Spinal cord (tissue), 10 donors: ENCODE data around the gene FLVCR2. TPM values are rescaled to one million over a fixed set of nuclear protein-coding genes. Genes with fewer than 3 reads are reported as not detected.

Source experiments
- DNase-seq, 6 donors: peaks; one replicate each; pipeline versions ENCODE4 v3.0.0 to v3.0.0-alpha.2; 2013 to 2015; ENCODE audit warnings: low spot score in 6 of 6, low read depth in 4 of 6
- H3K27ac ChIP-seq: one replicate; pipeline ENCODE4 v1.5.1; 2013; ENCODE audit warnings: low read depth, low read length, control low read depth
- H3K27me3 ChIP-seq: one replicate; pipeline ENCODE4 v1.6.1; 2013; ENCODE audit warnings: low read length; ENCODE audit not compliant: control insufficient read depth, insufficient read depth
- H3K36me3 ChIP-seq: one replicate; pipeline ENCODE4 v1.6.1; 2013; ENCODE audit warnings: low read length; ENCODE audit not compliant: control insufficient read depth, insufficient read depth
- H3K4me1 ChIP-seq: one replicate; pipeline ENCODE4 v1.6.1; 2013; ENCODE audit warnings: low read length; ENCODE audit not compliant: control insufficient read depth, insufficient read depth
- H3K4me3 ChIP-seq: one replicate; pipeline ENCODE4 v1.5.1; 2013; ENCODE audit warnings: low read depth, low read length, control low read depth
- H3K9me3 ChIP-seq: one replicate; pipeline ENCODE4 v1.6.1; 2013; ENCODE audit warnings: low read length; ENCODE audit not compliant: control insufficient read depth, insufficient read depth
- WGBS: methylation state at CpG from one replicate; pipeline ENCODE4 v1.1.5; 2013; ENCODE audit warnings: missing lambda C conversion rate; ENCODE audit not compliant: insufficient coverage; 5-methylcytosine and 5-hydroxymethylcytosine counted together
- polyA plus RNA-seq, 2 donors: library from polyadenylated mRNA; unstranded; fragments of 120-200 nt; gene quantifications; one replicate each; pipeline ENCODE4 v1.2.1, GENCODE V29; 2013; ENCODE audit not compliant: insufficient read length in 2 of 2
- total RNA-seq, 2 donors: library from RNA; depleted of rRNA in 1 of 2; stranded (reverse); fragments of 120-200 nt in 1 of 2; fragments of >200 nt in 1 of 2; gene quantifications; one replicate each; pipeline versions ENCODE4 v1.2.3 to v1.2.4, GENCODE V29; 2013 to 2014
- donor health status: healthy.

Gene FLVCR2
- total and polyA plus RNA-seq, 4 donors, result 8.8 to 19.0 (median 11.6) TPM

DNA sequence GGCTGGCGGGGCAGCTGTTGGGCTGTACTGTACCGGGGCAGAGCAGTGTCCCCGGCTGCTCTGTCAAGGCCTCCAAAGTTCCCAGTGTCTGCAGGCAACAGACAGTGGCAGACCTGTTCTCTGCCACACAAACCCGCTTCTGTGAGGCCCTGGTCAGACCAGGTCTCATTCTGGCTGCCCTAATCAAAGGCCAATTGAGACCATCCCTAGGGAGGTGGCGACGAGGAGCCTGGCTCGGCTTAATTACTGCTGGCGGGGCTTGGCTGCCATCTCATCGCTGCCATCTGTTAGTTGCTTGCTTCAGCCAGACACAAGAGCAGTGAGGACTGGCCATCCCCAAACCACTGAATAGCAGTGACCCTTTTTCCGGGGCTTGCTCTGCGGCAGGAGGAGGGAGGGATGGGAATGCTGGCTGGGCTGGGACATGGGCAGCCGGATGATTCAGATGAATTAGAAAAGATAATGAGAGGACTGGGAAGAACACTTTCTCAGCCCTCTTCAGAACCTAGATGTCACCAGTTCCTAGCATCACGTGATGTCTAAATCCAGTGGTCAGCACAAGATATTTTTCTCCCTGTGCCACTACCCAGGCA lies 57.8 kb downstream of the FLVCR2 start:
- H3K27me3 ChIP-seq, result no peaks in the 10 kb centered on the region
- no peak overlapping the region for H3K4me3 ChIP-seq

DNA sequence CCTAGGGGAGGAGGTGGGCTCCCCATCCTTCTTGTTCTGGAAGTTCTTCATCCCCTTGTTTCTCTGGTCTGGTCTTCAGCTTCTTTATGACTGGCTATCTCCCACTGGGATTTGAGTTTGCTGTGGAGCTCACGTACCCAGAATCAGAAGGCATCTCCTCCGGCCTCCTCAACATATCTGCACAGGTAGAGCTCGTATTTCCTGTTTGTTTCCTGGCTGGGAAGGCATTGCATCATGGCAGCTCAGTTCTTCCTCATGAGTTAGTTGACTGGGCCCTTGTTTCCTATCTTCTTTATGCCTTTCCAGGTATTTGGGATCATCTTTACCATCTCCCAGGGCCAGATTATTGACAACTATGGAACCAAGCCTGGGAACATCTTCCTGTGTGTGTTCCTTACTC lies 62.5 kb downstream of the FLVCR2 start:
- Histone ChIP-seq H3K27ac (no peak overlapping the region), H3K27me3 (no peaks in the 10 kb centered on the region), H3K4me1 (peaks cover 10% of the 10 kb centered on the region), H3K4me3 (no peak overlapping the region), H3K36me3 (no peaks in the 10 kb centered on the region), H3K9me3 (no peaks in the 10 kb centered on the region)
- WGBS, result 88% methylated on average over 1 of the region's 3 CpGs
- no peak for DNase-seq

More for the DNA sequence above, 57.8 kb downstream of the FLVCR2 start:
- peak in 3 of 6 donors; percentile 26 to 75 (median 69) for DNase-seq
- 35% methylated on average over 10 of the region's 13 CpGs for WGBS
- Histone ChIP-seq H3K27ac (no peak overlapping the region), H3K9me3 (no peaks in the 10 kb centered on the region), H3K36me3 (no peaks in the 10 kb centered on the region), H3K4me1 (peaks cover 10% of the 10 kb centered on the region)

- no peaks in the 10 kb centered on the region for H3K9me3 ChIP-seq
- H3K27me3 ChIP-seq, result no peaks in the 10 kb centered on the region
- WGBS, result 95% methylated on average over 3 of the region's 4 CpGs
- no peak overlapping the region for H3K27ac ChIP-seq
- no peak for DNase-seq
- no peaks in the 10 kb centered on the region for H3K4me1 ChIP-seq
- H3K4me3 ChIP-seq, result no peak overlapping the region
- no peaks in the 10 kb centered on the region for H3K36me3 ChIP-seq
These were observed 65.6 kb downstream of the FLVCR2 start for GRCh38 chr14:75643985-75644384.

- H3K27ac ChIP-seq, result no peak overlapping the region
- DNase-seq, result no peak
- no peaks in the 10 kb centered on the region for H3K4me1 ChIP-seq
- peaks cover 4% of the 10 kb centered on the region for H3K36me3 ChIP-seq
- H3K4me3 ChIP-seq, result no peak overlapping the region
- no peaks in the 10 kb centered on the region for H3K27me3 ChIP-seq
- no peaks in the 10 kb centered on the region for H3K9me3 ChIP-seq
These were observed 66.6 kb downstream of the FLVCR2 start for GRCh38 chr14:75645056-75645455.

DNA sequence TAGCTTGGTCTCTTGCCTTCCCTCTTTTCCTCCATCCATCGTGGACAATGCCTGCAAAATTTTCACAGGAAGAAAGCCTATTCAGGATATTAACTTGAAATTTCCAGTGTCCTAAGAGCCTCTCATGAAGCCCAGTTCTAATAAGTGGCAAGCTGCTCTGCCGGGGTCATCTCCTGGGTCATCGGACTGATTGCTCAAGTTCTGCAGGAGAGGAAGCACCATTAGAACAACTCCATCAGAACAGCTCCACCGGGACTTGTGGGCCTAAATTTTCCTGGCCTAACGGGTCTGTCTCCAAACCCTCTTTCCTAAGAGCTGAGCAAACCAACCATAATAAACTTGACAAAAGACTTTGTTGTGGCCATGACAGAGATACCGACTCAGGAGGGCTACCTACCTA lies 68.3 kb downstream of the FLVCR2 start:
- whole genome bisulfite sequencing, result 98% methylated on average over 4 of the region's 6 CpGs
- Histone ChIP-seq H3K27ac (no peak overlapping the region), H3K4me1 (no peaks in the 10 kb centered on the region), H3K27me3 (no peaks in the 10 kb centered on the region), H3K4me3 (no peak overlapping the region), H3K36me3 (peaks cover 21% of the 10 kb centered on the region), H3K9me3 (no peaks in the 10 kb centered on the region)
- DNase-seq, result no peak

- Histone ChIP-seq H3K4me1 (no peaks in the 10 kb centered on the region), H3K4me3 (no peak overlapping the region), H3K36me3 (peaks cover 24% of the 10 kb centered on the region), H3K27me3 (no peaks in the 10 kb centered on the region), H3K9me3 (no peaks in the 10 kb centered on the region), H3K27ac (peak overlapping the region; percentile 29)
- DNase-seq, result no peak
- WGBS, result 85% methylated on average over 1 of the region's 3 CpGs
These were observed 69.2 kb downstream of the FLVCR2 start for GRCh38 chr14:75647640-75648039.

GRCh38 chr14:75648066-75648838 lies 69.8 kb downstream of the FLVCR2 start:
- H3K9me3 ChIP-seq, result no peaks in the 10 kb centered on the region
- 57% methylated on average over 4 of the region's 9 CpGs for WGBS
- DNase-seq, result peak in 2 of 6 donors; percentile 19 to 77
- H3K4me1 ChIP-seq, result no peaks in the 10 kb centered on the region
- H3K27me3 ChIP-seq, result no peaks in the 10 kb centered on the region
- peaks cover 29% of the 10 kb centered on the region for H3K36me3 ChIP-seq
- H3K27ac ChIP-seq, result peak overlapping the region; percentile 42
- H3K4me3 ChIP-seq, result no peak overlapping the region

DNA sequence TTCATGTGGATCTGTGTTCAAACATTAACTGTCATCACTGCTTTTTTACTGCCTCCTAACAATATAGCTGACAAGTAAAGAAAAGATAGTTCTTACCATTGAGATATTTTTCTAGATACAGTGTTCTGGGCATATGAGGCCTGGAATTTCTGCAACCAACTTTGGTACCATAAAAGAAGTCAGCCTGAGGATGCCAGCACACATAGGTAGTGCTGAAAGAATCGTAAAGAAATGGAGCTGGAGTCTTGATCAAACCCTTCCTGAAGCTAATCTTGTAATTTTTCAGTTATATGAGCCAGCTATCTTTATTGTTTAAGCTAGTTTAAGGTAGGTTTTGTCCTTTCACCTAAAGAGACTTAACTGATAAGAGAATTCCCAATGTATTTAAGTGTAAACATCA lies 70.9 kb downstream of the FLVCR2 start:
- Histone ChIP-seq H3K27me3 (no peaks in the 10 kb centered on the region), H3K36me3 (peaks cover 32% of the 10 kb centered on the region), H3K27ac (no peak overlapping the region), H3K9me3 (no peaks in the 10 kb centered on the region), H3K4me1 (no peaks in the 10 kb centered on the region), H3K4me3 (no peak overlapping the region)
- DNase-seq, result no peak
- no CpG with 5 or more reads among the region's 1 CpG for WGBS

- no peaks in the 10 kb centered on the region for H3K4me1 ChIP-seq
- no peak overlapping the region for H3K4me3 ChIP-seq
- no peaks in the 10 kb centered on the region for H3K9me3 ChIP-seq
- H3K36me3 ChIP-seq, result peaks cover 33% of the 10 kb centered on the region
- no peaks in the 10 kb centered on the region for H3K27me3 ChIP-seq
- no peak overlapping the region for H3K27ac ChIP-seq
- DNase-seq, result no peak
- no CpG with 5 or more reads among the region's 1 CpG for WGBS
These were observed 71.4 kb downstream of the FLVCR2 start for GRCh38 chr14:75649773-75650172.
